ENCODE measurements around the gene COL23A1.

DNA sequence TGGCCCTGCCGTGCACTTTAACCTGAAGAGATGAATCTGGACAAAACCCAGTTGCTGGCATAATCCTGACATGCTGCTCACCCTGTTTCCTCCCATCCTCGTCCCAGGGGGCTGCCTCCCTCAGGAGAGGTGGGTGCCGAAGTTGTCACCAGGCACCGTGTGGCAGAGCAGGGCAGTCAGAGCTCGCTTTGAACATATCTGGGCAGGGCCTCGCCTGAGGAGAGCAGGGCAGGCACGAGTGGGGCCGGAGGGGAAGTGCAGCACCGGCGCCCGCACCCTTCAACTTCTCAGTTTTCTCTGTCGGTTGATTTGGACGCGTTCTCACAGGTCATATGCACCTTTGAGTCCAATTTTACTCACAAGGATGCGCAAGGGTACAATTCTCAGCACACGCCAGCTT, 216.5 kb downstream of the COL23A1 start:
- TF ChIP-seq CTCF (IDR thresholded peaks at IDR 0.05; ENCODE audit: poor library complexity) (no peak), EZH2 (IDR thresholded peaks at IDR 0.05; ENCODE audit: borderline replicate concordance) (no peak), EZH2phosphoT487 (IDR thresholded peaks at IDR 0.05; ENCODE audit: low read depth, severe bottlenecking, unreplicated experiment) (no peak)

Data from hepatocyte (in vitro differentiated cells).